ENCODE measurements around the gene BMP8A. TPM values are rescaled to one million over a fixed set of nuclear protein-coding genes. Genes with fewer than 3 reads are reported as not detected.

BMP8A gene
- total RNA-seq, 2 donors from 2014 or later: 0.30 TPM; not detected in 1

DNA sequence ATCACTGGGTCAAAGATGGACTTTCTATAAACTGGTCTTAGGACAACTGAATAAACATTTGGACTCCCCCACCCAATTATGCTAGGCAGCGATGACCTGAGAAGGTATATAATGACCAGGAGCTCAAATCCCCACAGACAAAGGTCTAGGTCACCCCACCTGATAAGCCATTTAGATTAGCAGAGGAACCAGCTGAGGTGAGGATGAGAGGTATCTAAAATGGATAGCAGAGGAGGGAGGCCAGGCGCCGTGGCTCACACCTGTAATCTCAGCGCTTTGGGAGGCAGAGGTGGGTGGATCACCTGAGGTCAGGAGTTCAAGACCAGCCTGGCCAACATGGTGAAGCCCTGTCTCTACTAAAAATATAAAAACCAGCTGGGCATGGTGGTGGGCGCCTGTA lies 51.5 kb downstream of the BMP8A start:
- H3K4me3 Mint-ChIP-seq: no peak overlapping the region
- no peak overlapping the region for H3K27ac Mint-ChIP-seq
- no peak for ATAC-seq (replicated peaks)
- H3K36me3 Mint-ChIP-seq (ENCODE audit: low read depth): peaks cover 80% of the 10 kb centered on the region
- no peaks in the 10 kb centered on the region for H3K4me1 Mint-ChIP-seq
- no peaks in the 10 kb centered on the region for H3K9me3 Mint-ChIP-seq
- no peaks in the 10 kb centered on the region for H3K27me3 Mint-ChIP-seq

DNA sequence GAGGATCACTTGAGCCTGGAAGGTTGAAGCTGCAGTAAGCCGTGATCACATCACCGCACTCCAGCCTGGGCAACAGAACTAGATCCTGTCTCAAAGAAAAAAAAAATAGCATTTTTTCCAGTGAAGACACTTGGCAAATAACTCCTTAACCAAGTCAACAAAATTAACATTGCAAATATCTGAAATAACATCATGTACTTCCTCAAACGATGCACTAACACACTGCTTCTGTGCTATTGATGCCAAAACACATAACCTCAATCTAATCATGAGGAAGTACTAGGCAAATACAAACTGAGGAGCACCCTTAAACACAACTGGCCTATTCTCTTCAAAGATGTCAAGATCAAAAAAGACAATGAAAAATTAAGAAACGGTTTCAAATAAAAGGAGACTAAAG lies 52.9 kb downstream of the BMP8A start:
- Mint-ChIP-seq H3K27me3 (no peaks in the 10 kb centered on the region), H3K9me3 (no peaks in the 10 kb centered on the region), H3K36me3 (ENCODE audit: low read depth) (peaks cover 87% of the 10 kb centered on the region), H3K27ac (no peak overlapping the region), H3K4me1 (no peaks in the 10 kb centered on the region), H3K4me3 (no peak overlapping the region)
- no peak for ATAC-seq (replicated peaks)

DNA sequence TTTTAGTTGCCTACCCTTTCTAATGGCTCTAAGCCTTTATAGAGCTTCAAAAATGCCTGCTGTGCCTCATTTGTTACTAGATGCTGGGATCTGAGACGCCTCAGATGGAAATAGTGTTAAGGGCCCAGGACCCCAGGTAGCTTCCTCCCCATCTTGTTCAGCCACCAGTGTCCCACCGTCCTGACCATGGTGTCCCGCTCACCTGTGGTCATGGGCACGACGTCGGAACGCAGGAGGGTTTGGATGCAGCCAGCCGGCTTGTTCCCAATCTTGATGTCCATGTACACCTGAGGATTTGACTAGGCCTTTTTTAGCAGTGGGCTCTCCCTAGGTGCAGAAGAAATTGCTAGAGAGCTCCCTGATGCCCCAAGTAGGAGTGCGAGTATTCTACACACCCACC lies 54.1 kb downstream of the BMP8A start:
- Mint-ChIP-seq H3K27me3 (no peaks in the 10 kb centered on the region), H3K27ac (no peak overlapping the region), H3K36me3 (ENCODE audit: low read depth) (peaks cover 92% of the 10 kb centered on the region), H3K4me3 (no peak overlapping the region), H3K4me1 (no peaks in the 10 kb centered on the region), H3K9me3 (no peaks in the 10 kb centered on the region)
- ATAC-seq (replicated peaks): no peak

DNA sequence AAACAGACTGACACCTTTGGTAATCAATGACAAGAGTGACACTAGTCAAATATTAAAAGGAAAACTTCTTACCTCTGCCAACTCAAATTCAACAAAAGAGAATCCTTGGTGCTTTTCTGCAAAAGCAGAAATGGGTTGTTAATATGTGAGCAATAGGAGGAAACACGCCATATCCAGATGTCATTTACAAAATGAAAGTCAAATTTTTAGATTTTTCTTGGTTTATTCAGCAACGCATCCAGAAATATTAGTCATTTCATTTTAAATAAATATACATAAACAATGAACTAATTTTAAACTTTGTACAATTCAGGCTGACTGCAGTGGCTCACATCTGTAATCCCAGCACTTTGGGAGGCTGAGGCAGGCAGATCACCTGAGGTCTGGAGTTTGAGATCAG lies 62.8 kb downstream of the BMP8A start:
- no peaks in the 10 kb centered on the region for H3K27me3 Mint-ChIP-seq
- H3K4me3 Mint-ChIP-seq: no peak overlapping the region
- no peak for ATAC-seq (replicated peaks)
- peaks cover 71% of the 10 kb centered on the region for H3K36me3 Mint-ChIP-seq (ENCODE audit: low read depth)
- H3K27ac Mint-ChIP-seq: no peak overlapping the region
- peaks cover 4% of the 10 kb centered on the region for H3K4me1 Mint-ChIP-seq
- H3K9me3 Mint-ChIP-seq: no peaks in the 10 kb centered on the region

DNA sequence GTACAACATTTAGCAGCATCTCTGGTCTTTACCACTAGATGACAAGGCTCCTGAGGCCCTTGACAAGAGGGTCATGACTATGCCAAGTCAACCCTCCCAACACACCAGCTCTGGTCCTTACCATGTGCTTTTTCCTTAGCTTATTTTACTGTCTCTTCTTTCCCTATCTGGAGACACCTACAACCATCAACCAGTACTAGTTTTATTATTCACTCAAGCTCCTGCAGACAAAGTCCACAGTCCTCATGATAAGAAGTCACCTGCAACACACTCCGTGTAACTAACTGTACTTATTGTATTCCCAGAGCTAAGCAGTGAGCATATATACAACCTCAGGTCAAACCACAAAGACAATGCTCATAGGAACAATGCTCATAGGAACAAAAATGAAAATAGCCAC lies 69.8 kb downstream of the BMP8A start:
- H3K4me1 Mint-ChIP-seq: peaks cover 9% of the 10 kb centered on the region
- no peak overlapping the region for H3K4me3 Mint-ChIP-seq
- no peaks in the 10 kb centered on the region for H3K27me3 Mint-ChIP-seq
- H3K27ac Mint-ChIP-seq: no peak overlapping the region
- H3K9me3 Mint-ChIP-seq: no peaks in the 10 kb centered on the region
- no peak for ATAC-seq (replicated peaks)
- peaks cover 92% of the 10 kb centered on the region for H3K36me3 Mint-ChIP-seq (ENCODE audit: low read depth)

DNA sequence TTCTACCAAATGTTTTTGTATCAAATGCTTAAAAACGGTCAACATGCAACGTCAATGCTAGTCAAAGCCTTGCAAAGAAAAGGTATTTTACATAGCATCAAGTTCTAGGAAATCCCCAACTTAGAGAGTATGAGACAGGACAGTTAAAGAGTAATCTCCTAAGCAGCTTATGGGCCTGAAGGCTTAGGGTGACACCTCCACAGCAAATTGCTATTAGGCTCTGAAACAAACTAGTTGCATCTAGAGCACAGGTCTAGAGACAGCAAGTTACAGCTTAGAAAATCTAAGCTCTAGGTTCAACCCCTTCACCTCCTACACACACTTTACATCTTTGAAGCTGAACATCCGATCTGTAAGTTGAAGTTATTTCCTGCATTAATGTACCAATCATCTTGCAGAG lies 71.5 kb downstream of the BMP8A start:
- H3K4me3 Mint-ChIP-seq: no peak overlapping the region
- no peaks in the 10 kb centered on the region for H3K27me3 Mint-ChIP-seq
- H3K9me3 Mint-ChIP-seq: no peaks in the 10 kb centered on the region
- peaks cover 14% of the 10 kb centered on the region for H3K4me1 Mint-ChIP-seq
- no peak for ATAC-seq (replicated peaks)
- peaks cover 99% of the 10 kb centered on the region for H3K36me3 Mint-ChIP-seq (ENCODE audit: low read depth)
- H3K27ac Mint-ChIP-seq: peak overlapping the region; percentile 75

DNA sequence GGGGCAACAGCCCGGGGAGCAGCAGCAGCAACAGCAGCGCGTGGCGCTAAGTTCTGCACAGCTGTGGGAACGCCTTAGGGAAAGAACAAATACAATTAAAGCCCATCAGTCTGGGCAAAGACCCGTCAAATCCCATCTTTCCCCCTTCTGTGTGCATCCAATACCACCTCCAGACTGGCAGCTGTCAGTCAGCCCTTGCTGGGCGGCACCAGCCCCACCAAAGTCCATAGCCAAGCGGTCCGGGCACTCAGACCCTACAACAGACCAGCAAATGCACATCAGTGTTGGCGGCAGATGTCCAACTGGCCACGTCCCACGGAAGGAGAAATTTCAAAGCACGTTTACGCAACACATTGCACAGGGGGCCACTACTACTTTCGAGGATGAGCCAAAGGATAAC lies 72.2 kb downstream of the BMP8A start:
- no peak for ATAC-seq (replicated peaks)
- Mint-ChIP-seq H3K4me3 (no peak overlapping the region), H3K4me1 (peaks cover 10% of the 10 kb centered on the region), H3K27ac (peak overlapping the region; percentile 75), H3K9me3 (no peaks in the 10 kb centered on the region), H3K36me3 (ENCODE audit: low read depth) (peaks cover 100% of the 10 kb centered on the region), H3K27me3 (no peaks in the 10 kb centered on the region)

DNA sequence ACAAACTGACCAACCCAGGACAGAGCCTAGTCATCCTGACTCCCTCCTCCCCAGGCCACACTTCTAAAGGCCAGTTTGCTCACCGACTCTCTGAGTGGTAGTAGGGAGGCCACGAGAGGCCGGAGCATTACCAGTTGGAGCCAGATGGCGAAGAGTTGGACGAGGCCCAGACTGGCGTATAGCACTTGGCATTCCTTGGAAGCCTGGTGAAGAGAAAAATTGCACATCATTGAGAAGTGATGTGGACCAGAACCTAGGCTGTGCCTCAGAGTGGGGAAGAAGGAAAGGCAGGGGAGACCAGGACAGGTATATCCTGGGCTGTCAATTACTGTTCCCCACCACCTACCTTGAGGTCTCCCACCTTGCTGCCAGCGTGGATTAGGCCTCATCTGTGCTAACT lies 72.9 kb downstream of the BMP8A start:
- H3K4me3 Mint-ChIP-seq: no peak overlapping the region
- no peaks in the 10 kb centered on the region for H3K27me3 Mint-ChIP-seq
- H3K9me3 Mint-ChIP-seq: no peaks in the 10 kb centered on the region
- no peak for ATAC-seq (replicated peaks)
- no peak overlapping the region for H3K27ac Mint-ChIP-seq
- peaks cover 10% of the 10 kb centered on the region for H3K4me1 Mint-ChIP-seq
- peaks cover 100% of the 10 kb centered on the region for H3K36me3 Mint-ChIP-seq (ENCODE audit: low read depth)

DNA sequence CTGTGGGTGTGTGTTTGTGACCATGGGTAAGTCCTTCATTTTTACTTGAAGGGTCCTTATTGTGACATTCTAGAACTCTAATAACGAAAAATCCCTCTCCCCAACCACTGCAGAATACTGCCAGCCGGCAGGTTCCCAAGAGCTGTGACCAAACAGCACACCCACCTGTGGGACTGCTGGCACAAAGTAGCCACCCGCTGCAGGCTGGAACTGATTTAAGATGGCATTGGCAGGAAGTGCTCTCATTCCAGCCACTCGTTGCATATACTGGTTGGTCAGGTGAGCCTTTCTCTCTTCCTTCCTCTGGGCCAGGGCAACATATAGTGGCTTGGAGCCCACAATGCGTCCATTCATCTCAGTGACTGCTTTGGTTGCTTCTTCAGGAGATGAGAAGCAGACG lies 73.5 kb downstream of the BMP8A start:
- H3K27me3 Mint-ChIP-seq: no peaks in the 10 kb centered on the region
- peaks cover 100% of the 10 kb centered on the region for H3K36me3 Mint-ChIP-seq (ENCODE audit: low read depth)
- no peak for ATAC-seq (replicated peaks)
- no peaks in the 10 kb centered on the region for H3K9me3 Mint-ChIP-seq
- H3K4me1 Mint-ChIP-seq: peaks cover 10% of the 10 kb centered on the region
- H3K4me3 Mint-ChIP-seq: no peak overlapping the region
- H3K27ac Mint-ChIP-seq: no peak overlapping the region

DNA sequence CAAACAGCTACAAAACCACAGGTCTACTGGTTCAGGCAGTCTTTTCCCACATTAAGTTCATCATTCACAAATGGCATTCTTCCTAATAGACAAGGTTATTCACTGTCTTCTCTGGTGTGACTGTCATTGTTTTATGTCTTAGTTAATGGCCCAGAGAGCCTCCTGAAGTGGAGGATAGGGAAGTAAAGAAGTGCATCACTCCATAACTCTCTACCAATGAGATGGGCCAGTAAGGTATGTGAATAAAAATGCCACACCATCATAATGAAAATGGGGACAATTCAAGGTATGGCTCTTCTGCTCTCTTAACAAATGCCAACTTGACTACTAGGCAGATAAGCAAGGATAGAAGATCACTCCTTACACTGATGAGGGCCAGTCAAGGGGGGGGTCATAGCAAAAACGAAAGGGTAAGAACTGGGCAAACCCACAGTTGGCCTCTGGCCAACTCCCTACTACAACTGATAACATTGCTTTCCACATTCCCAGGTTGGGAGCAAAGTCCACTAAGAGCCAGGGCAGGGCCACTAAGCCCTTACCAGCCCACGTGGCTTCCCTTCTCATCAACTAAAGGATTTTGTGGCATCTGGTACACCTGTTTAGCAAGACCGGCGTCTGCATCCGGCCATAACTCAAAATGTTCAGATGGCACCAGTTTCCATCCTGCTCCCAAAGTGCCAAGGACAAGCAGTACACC lies 75.2 kb downstream of the BMP8A start:
- Mint-ChIP-seq H3K4me1 (peaks cover 14% of the 10 kb centered on the region), H3K4me3 (no peak overlapping the region), H3K27ac (peak overlapping the region; percentile 71), H3K36me3 (ENCODE audit: low read depth) (peaks cover 100% of the 10 kb centered on the region), H3K9me3 (no peaks in the 10 kb centered on the region), H3K27me3 (no peaks in the 10 kb centered on the region)
- no peak for ATAC-seq (replicated peaks)

DNA sequence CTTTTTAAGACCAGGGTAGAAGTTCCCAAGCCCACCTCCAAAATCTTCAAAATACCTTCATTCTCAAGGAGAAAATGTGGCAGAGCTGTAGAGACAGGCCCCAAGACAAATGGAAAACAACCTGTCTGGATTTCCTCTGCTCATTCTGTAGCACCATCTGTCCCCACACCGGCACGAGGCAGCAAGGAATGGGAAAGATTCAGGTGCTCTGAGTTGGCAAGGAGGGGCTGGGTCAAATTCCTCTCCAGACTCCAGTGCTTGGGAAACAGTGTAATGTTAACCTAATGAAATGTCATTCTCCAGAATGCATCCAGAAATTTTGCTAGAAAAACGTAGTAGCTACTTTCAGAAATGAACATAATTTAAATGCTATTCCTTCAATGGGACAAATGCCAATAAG lies 75.9 kb downstream of the BMP8A start:
- Mint-ChIP-seq H3K36me3 (ENCODE audit: low read depth) (peaks cover 100% of the 10 kb centered on the region), H3K4me1 (peaks cover 14% of the 10 kb centered on the region), H3K27ac (peak overlapping the region; percentile 71), H3K4me3 (no peak overlapping the region), H3K27me3 (no peaks in the 10 kb centered on the region), H3K9me3 (no peaks in the 10 kb centered on the region)
- no peak for ATAC-seq (replicated peaks)

DNA sequence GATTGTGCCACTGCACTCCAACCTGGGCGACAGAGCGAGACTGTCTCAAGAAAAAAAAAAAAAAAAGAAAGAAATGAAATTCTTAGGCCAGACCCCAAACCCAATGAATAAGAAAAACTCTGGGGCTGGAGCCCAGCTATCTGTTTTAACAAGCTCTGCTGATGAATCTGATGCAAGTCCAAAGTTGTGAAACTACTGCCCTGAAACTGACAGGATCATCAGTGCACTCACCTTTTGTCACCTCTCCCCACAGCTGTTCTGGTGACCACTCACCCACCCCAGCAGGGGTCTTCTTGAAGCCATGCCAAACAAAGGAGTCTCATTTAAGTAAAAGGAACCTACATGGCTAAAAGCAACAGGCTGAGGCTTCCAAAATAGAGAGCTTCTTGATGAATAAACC lies 76.8 kb downstream of the BMP8A start:
- H3K36me3 Mint-ChIP-seq (ENCODE audit: low read depth): peaks cover 100% of the 10 kb centered on the region
- H3K9me3 Mint-ChIP-seq: no peaks in the 10 kb centered on the region
- H3K4me3 Mint-ChIP-seq: no peak overlapping the region
- ATAC-seq (replicated peaks): no peak
- H3K27ac Mint-ChIP-seq: no peak overlapping the region
- H3K27me3 Mint-ChIP-seq: no peaks in the 10 kb centered on the region
- peaks cover 13% of the 10 kb centered on the region for H3K4me1 Mint-ChIP-seq

DNA sequence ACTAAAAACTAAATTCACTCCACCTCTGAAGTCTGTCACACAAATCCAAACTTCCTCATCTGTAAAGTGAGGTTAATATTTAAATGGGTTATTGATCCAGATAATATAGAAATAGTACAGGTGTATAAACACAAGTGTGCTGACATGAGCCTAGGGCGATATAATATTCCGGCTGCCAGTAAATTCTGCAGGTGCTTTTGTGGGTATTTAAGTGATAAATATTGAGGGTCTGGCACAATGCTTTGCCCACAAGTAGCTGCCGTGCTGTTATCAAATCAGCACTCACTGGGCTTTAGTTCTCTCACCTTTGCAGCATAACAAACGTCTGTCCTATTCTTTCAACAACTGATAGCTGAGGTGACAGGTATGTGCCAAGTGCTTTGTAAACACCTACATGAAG lies 77.6 kb downstream of the BMP8A start:
- Mint-ChIP-seq H3K4me3 (no peak overlapping the region), H3K27me3 (no peaks in the 10 kb centered on the region), H3K27ac (peak overlapping the region; percentile 44), H3K9me3 (no peaks in the 10 kb centered on the region), H3K36me3 (ENCODE audit: low read depth) (peaks cover 100% of the 10 kb centered on the region), H3K4me1 (peaks cover 20% of the 10 kb centered on the region)
- ATAC-seq (replicated peaks): no peak

DNA sequence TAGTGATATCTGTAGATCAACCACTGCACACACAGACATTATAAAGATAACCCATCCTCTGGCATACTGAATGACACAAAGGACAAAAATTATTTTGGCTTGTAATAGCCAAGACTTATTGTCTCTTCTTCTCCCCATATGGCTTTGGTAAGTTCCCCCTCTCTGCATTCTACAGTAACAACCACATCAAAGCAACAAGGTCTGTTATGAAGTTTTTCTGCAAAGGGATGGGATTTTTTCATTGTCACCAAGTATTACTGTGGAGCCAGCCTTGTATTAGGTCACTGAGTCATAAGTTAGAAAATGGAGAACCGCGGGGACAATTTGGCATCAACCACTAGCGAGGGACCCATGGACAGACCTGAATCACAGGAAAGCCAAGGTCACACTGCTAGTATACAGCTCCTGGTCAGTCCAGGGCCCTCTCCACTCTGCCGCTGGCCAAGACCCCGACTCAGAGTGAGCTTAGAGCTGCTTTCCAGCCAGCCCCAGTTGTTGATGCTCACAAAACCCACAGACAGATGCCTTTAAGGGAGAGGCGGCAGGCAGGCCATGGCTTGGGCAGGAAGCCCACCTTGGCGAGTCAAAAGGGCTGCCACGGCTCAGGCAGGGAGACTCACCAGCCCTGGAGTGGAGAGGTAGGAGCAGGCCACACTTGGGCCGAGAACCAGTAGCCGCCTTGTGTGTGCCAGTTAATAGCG lies 79.2 kb downstream of the BMP8A start:
- Mint-ChIP-seq H3K4me3 (no peak overlapping the region), H3K27me3 (no peaks in the 10 kb centered on the region), H3K9me3 (no peaks in the 10 kb centered on the region), H3K36me3 (ENCODE audit: low read depth) (peaks cover 100% of the 10 kb centered on the region), H3K4me1 (peaks cover 31% of the 10 kb centered on the region), H3K27ac (no peak overlapping the region)
- no peak for ATAC-seq (replicated peaks)

DNA sequence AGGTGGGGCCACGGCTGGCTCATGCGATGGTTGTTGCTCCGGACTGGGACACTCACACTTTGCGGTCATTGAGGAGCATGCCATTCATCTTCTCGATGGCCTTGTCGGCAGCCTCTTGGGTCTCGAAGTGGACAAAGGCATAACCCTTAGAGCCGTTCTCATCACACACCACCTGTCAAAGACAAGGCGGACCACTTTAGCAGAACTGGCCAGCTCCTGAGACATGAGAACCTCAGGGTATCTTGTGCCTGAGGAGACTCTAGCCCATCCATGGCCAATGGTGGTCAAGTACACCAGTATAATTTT lies 79.7 kb downstream of the BMP8A start:
- no peak for ATAC-seq (replicated peaks)
- no peaks in the 10 kb centered on the region for H3K9me3 Mint-ChIP-seq
- no peaks in the 10 kb centered on the region for H3K27me3 Mint-ChIP-seq
- H3K36me3 Mint-ChIP-seq (ENCODE audit: low read depth): peaks cover 100% of the 10 kb centered on the region
- H3K4me1 Mint-ChIP-seq: peaks cover 31% of the 10 kb centered on the region
- H3K27ac Mint-ChIP-seq: no peak overlapping the region
- H3K4me3 Mint-ChIP-seq: no peak overlapping the region
